T-helper 9 cell (primary cell): ENCODE data around the gene ANO3.
"Not testable (repeated sequence)": the region's sequence is repeated elsewhere in the genome, so short reads cannot be mapped to it uniquely, and the experiment has no call there.

ENCODE experiments used
- DNase-seq: peaks from one replicate; pipeline ENCODE4 v3.0.0-alpha.2; 2020

Gene ANO3

DNA sequence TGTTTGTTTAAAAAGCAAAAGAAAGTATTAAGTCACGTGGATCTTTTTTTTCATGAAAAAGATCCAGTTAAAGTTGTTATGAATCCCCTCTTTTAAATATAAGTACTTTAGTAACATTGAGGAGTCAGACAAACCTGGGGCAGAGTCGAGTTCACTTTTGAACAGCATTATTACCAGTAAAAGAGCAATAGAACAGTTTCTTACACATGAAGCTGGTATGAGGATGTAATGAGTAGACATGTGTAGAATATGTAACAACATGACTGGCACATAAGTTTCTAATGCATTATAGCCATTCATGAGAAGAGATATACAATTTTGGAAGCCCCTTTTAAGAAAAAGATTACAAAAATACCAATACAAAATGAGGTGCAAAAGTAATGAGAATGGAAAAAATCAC is 247.8 kb downstream of the ANO3 start:
- no peak for DNase-seq

DNA sequence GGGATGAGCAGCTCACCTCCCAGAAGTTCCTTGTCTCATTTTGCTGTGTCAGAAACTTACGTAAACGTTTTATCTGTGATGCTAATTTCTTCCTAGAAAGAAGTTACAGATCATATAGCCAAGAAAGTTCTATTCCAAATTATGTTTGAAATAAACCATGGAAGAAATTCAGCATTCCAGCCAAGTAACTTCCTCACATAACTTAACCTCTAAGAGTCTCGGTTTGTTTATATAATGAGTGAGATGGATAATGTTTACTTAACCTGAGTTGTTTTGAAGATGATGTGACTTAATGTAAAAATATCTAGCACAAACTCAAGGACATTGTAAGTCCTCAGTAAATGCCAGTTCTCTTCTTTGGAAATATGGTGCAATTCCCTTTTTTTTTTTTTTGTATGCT is 249.0 kb downstream of the ANO3 start:
- no peak for DNase-seq

GRCh38 chr11:26583550-26583949 is 251.6 kb downstream of the ANO3 start:
- no peak for DNase-seq

GRCh38 chr11:26584818-26585217 is 252.9 kb downstream of the ANO3 start:
- DNase-seq, result no peak

DNA sequence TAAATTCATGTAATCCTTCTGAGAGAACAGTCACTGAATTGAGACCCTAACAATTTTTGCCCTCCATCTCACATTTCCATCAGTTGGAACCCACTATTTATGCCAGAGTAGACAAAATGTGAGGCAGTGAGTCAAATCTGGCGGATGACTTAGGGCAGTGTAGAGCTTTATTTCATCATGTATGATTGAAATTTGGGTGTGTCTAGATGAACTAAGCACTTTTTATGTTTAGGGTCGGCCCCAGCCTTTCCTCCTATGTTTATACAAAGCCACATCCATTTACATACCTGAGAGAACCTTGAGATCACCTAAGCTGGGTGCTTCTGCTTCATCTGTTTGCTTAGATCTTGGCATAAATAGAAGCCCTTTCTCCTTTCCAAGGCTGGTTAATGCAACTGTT is 255.1 kb downstream of the ANO3 start:
- DNase-seq, result no peak

DNA sequence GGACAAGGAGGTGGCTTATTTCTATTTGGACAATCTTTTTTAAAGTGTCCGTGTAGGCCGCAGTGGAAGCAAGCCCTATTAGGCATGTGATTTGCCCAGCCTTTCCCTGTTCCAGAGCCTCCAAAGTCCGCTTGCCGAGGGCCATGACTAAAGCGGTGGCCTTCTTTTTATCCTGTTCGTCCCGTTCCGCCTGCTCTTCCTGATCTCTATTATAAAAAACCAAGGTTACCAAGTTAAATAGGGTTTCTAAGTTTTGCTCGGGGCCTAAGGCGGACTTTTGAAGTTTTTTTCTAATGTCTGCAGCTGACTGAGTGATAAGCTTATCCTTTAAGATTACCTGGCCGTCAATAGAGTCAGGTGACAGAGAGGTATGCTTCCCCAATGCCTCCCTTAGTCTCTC is 261.8 kb downstream of the ANO3 start:
- no peak for DNase-seq

GRCh38 chr11:26595207-26595865 is 263.4 kb downstream of the ANO3 start:
- DNase-seq, result not testable (repeated sequence)

- DNase-seq, result not testable (repeated sequence)
These were observed 265.2 kb downstream of the ANO3 start for GRCh38 chr11:26597049-26597689.

DNA sequence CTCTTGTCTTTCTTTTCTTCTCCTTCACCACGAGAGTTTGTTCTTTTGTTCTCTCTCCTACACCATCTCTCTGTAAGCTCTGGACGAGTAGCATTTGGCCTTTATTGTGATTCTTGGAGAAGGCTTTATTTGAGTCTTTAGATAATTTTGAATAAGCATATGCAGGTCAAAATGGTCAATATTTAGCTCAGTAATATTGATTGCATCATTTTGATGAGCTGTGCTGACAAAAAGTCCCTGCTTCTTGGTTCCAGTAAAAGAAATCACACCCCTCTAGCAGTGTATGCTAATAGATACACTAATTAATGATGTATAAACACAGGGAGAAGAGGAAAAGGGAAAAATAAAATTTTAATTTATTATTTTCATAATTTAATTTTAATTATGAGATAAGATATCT is 266.0 kb downstream of the ANO3 start:
- no peak for DNase-seq

DNA sequence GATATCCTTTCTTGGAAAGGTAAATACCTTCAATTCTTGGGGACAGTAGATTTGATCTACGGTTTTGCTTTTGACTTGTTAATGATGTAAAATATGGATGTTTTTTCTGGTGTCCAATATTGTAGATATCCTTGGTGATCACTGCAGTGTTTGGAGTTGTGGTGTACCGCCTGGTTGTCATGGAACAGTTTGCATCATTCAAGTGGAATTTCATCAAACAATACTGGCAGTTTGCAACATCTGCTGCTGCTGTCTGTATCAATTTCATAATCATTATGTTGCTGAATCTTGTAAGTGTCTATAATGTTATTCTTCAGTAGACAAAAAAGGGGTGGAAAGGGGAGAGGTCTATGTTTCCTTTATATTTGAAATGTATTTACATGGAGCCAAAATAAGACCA is 267.5 kb downstream of the ANO3 start:
- DNase-seq, result no peak

- no peak for DNase-seq
These were observed 268.0 kb downstream of the ANO3 start for GRCh38 chr11:26599876-26600434.

DNA sequence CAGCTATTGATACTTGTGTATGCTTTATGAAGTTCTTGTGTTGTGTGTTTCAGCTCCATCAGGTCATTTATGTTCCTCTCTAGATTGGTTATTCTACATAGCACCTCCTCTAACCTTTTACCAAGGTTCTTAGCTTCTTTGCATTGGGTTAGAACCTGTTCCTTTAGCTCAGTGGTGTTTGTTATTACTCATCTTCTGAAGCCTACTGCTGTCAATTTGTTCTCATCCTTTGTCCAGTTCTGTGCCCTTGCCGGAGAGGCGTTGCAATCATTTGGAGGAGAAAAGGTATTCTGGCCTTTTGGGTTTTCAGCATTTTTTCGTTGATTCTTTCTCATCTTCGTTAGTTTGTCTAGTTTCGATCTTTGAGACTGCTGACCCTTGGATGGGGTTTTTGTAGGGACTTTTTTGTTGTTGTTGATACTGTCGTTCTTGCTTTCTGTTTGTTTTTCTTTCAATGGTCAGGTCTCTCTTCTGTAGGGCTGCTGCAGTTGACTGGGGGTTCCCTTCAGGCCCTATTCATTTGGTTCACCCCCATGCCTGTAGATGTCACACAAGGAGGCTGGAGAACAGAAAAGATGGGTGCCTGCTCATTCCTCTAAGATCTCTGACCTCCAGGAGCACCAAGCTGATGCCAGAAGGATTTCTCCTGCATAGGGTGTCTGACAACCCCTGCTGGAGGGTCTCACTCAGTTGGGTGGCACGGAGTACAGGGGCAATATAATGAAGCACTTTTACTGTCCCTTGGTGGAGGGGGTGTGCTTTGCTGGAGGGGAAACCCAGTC is 276.0 kb downstream of the ANO3 start:
- no peak for DNase-seq

- no peak for DNase-seq
These were observed 276.7 kb downstream of the ANO3 start for GRCh38 chr11:26608507-26609146.

GRCh38 chr11:26613759-26614158 is 281.8 kb downstream of the ANO3 start:
- DNase-seq, result no peak

DNA sequence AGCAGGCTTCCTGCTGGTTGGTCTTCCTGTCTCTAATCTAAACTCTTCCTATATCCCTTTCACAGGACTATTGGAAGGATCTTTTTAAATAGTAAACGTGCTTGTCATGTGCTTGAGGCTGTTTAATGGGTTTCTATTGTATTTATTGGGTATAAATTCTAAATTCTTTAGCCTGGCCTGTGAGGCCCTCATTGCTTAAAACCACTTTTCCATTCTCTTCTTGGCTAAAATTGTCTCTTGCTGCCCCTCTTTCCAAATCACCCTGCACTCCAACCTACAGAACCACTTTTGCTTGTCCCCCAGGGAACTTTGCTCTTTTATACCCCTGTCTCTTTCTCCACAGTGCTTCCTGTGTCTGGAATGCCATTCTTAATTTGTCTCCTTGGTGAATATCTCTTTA is 286.5 kb downstream of the ANO3 start:
- DNase-seq, result no peak

DNA sequence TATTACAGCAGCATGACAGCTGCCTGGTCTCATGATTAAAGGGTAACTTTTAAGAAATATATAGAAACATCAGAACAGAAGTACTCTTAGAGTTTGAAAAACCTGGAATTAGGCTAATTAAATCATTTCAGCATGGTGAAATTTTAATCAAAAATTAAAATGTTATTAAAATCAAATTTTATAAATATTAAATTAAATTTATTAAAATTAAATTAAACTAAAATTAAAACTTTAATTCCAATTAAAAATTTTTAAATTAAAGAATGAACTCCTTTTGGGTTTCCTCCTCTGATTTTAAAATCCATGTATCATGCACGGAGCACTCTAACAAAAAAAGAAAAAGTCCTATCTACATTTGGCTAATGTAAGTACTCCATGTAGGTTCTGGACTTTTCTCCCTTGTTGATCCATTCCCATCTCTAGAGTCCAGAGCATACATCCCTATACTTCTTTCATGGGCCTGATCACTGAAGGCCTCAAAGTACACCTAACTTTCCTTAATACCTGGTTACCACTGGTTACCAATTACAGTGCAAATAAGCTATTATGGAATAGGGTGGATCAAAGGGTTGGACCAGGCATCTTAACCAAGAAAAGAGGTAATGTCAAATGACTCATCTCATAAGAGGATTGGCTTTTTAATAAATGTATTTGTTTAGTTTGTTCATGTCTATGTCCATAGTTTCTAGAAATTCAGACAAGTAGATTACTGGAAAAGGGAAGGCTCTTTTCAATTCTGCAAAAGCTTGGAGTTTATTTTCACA is 288.5 kb downstream of the ANO3 start:
- no peak for DNase-seq

GRCh38 chr11:26621132-26621531 is 289.2 kb downstream of the ANO3 start:
- DNase-seq, result no peak

GRCh38 chr11:26622181-26622580 is 290.3 kb downstream of the ANO3 start:
- DNase-seq, result no peak

DNA sequence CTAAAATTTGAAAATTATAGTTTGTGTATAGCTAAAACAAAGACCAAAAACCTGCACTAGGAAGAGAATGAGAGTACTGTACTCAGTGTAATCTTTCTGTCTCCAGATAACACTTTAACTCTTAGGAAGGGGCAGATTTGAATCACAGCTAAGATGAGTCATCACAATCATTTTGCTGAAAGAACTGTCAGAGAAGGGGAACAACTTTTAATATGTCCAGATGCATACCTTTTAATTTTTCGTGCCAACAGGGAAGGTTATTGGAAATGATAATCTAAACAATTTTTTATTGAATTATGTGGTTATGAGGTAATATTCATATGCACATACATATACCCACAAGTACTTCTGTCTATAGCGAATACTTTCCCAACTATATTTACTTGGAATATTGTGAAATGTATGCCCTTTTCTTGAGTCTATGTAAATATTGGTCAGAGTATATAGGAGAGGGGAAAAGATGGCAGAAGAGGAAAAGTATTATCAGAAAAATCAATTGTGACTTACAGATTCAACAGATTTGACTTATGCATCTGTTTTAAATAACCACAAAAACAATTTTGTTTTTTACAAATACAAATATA is 291.2 kb downstream of the ANO3 start:
- no peak for DNase-seq

DNA sequence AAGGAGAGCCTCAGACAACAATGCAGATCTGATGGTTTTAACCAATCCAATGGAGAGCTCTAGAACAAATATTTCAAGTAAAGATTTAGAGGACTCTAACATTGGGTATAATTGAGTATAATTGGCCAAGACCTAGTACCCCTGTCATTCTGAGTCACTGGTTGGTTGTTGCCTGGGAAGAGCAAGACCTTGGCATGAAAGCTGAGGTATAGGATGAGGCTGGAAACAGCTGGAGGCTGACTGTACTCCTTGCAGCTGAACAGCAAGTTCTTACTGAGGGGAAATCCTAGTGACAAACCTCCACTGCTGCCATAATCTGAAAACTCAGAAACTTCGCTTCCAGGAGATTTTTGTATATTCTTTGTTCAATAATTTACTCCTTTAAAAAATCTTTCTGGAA is 294.4 kb downstream of the ANO3 start:
- no peak for DNase-seq

- DNase-seq, result no peak
These were observed 300.8 kb downstream of the ANO3 start for GRCh38 chr11:26632691-26633159.

DNA sequence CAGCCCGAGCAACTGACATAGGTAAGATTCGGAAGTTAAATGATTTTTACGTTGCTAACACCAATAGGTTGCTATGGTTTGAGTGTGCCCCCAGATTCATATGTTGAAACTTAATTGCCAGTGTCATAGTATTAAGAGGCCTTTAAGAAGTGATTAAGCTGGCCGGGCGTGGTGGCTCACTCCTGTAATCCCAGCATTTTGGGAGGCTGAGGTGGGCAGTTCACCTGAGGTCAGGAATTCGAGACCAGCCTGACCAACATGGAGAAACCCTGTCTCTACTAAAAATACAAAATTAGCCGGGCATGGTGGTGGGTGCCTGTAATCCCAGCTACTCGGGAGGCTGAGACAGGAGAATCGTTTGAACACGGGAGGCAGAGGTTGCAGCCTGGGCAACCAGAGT is 311.4 kb downstream of the ANO3 start:
- not testable (repeated sequence) for DNase-seq
